GM12878 (cell line): ENCODE measurements around the gene DNMBP. TPM values are rescaled to one million over a fixed set of nuclear protein-coding genes. Genes with fewer than 3 reads are reported as not detected.

ENCODE experiments used
- SPI1 ChIP-seq: IDR thresholded peaks from 2 replicates; pipeline ENCODE4 v1.6.1; 2011; ENCODE audit warnings: low read depth, mild to moderate bottlenecking, low read length, moderate library complexity, borderline replicate concordance; ENCODE audit not compliant: insufficient read depth
- SUPT20H ChIP-seq: IDR thresholded peaks from 2 replicates; pipeline ENCODE4 v1.6.1; 2011; ENCODE audit warnings: low read depth, mild to moderate bottlenecking, low read length, moderate library complexity, borderline replicate concordance; ENCODE audit not compliant: control insufficient read depth
- ZNF24 ChIP-seq: fragments of 450-650 bp; IDR thresholded peaks from 2 replicates; pipeline ENCODE4 v1.6.1; 2017; ENCODE audit warnings: antibody characterized with exemption, mild to moderate bottlenecking
- polyA plus RNA-seq, 11 experiments: library from polyadenylated mRNA; depleted of rRNA in 4 of 11; unstranded in 6 of 11; stranded (reverse) in 5 of 11; fragments of >200 nt; fragmentation: Nextera tagmentation in 4 of 11; fragmentation: Illumina TruSeq in 1 of 11; extraction: Ambion mirVana in 4 of 11; extraction: Trizol in 1 of 11; gene quantifications; 1 replicate in 1 of 11; 2 replicates in 10 of 11; pipeline versions ENCODE4 v1.2.1 to v1.2.3, GENCODE V29; 2011 to 2016; ENCODE audit warnings: inconsistent platforms in 2 of 11, missing spikeins in 2 of 11, low read depth in 1 of 11
- total RNA-seq, 4 experiments: library from RNA; depleted of rRNA in 3 of 4; stranded (reverse); fragments of >200 nt in 3 of 4; fragmentation: Illumina TruSeq in 1 of 4; extraction: Trizol in 1 of 4; gene quantifications; 2 replicates each; pipeline versions ENCODE4 v1.2.1 to v1.2.3, GENCODE V29; 2013 to 2021
- TF ChIP-seq, protein P1 (sequence below): fragments of 450-650 bp; IDR thresholded peaks from 2 replicates; pipeline ENCODE4 v1.6.1; 2018; ENCODE audit warnings: mild to moderate bottlenecking, low read depth, moderate library complexity; ENCODE audit not compliant: partially characterized antibody
- TF ChIP-seq, protein P2 (sequence below): fragments of 450-650 bp; formaldehyde crosslinking; IDR thresholded peaks from 2 replicates; pipeline ENCODE4 v1.4.0; 2020; ENCODE audit warnings: mild to moderate bottlenecking, moderate library complexity
- TF ChIP-seq, protein P3 (sequence below): fragments of 450-650 bp; IDR thresholded peaks from 2 replicates; pipeline ENCODE4 v1.6.1; 2017; ENCODE audit warnings: antibody characterized with exemption, mild to moderate bottlenecking, moderate library complexity

The DNMBP gene
- total and polyA plus RNA-seq, 10 of the 15 experiments (the other 5 are each of a cell fraction or from before 2014, with no cell fraction given): 7.1 to 45.0 (median 22.0) TPM

DNA sequence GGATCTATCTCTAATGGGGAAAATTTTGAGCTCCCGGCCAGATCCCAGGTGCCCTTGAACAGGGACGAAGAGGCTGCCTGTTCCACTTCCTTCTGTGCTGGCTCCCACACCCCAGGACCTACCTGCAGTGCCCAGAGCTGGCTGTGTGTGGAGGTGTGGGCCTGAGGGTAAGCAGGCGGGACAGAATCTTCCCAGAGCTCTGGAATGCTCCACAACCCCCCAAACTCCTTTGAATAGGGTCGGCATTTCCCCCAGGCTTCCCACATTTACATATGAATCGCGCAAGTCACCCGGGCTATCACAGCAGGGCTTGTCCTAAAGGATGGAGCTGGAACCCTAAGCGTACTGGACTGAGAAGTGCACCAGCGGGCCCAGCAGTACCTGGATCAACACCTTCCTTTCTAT, 95.9 kb downstream of the DNMBP start (continued):
- TF ChIP-seq, protein P1, sequence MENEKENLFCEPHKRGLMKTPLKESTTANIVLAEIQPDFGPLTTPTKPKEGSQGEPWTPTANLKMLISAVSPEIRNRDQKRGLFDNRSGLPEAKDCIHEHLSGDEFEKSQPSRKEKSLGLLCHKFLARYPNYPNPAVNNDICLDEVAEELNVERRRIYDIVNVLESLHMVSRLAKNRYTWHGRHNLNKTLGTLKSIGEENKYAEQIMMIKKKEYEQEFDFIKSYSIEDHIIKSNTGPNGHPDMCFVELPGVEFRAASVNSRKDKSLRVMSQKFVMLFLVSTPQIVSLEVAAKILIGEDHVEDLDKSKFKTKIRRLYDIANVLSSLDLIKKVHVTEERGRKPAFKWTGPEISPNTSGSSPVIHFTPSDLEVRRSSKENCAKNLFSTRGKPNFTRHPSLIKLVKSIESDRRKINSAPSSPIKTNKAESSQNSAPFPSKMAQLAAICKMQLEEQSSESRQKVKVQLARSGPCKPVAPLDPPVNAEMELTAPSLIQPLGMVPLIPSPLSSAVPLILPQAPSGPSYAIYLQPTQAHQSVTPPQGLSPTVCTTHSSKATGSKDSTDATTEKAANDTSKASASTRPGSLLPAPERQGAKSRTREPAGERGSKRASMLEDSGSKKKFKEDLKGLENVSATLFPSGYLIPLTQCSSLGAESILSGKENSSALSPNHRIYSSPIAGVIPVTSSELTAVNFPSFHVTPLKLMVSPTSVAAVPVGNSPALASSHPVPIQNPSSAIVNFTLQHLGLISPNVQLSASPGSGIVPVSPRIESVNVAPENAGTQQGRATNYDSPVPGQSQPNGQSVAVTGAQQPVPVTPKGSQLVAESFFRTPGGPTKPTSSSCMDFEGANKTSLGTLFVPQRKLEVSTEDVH: no peak
- no peak for TF ChIP-seq SPI1
- no peak for TF ChIP-seq ZNF24
- TF ChIP-seq, protein P2, sequence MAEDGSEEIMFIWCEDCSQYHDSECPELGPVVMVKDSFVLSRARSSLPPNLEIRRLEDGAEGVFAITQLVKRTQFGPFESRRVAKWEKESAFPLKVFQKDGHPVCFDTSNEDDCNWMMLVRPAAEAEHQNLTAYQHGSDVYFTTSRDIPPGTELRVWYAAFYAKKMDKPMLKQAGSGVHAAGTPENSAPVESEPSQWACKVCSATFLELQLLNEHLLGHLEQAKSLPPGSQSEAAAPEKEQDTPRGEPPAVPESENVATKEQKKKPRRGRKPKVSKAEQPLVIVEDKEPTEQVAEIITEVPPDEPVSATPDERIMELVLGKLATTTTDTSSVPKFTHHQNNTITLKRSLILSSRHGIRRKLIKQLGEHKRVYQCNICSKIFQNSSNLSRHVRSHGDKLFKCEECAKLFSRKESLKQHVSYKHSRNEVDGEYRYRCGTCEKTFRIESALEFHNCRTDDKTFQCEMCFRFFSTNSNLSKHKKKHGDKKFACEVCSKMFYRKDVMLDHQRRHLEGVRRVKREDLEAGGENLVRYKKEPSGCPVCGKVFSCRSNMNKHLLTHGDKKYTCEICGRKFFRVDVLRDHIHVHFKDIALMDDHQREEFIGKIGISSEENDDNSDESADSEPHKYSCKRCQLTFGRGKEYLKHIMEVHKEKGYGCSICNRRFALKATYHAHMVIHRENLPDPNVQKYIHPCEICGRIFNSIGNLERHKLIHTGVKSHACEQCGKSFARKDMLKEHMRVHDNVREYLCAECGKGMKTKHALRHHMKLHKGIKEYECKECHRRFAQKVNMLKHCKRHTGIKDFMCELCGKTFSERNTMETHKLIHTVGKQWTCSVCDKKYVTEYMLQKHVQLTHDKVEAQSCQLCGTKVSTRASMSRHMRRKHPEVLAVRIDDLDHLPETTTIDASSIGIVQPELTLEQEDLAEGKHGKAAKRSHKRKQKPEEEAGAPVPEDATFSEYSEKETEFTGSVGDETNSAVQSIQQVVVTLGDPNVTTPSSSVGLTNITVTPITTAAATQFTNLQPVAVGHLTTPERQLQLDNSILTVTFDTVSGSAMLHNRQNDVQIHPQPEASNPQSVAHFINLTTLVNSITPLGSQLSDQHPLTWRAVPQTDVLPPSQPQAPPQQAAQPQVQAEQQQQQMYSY (CRISPR knock-in tag): no peak
- TF ChIP-seq, protein P3, sequence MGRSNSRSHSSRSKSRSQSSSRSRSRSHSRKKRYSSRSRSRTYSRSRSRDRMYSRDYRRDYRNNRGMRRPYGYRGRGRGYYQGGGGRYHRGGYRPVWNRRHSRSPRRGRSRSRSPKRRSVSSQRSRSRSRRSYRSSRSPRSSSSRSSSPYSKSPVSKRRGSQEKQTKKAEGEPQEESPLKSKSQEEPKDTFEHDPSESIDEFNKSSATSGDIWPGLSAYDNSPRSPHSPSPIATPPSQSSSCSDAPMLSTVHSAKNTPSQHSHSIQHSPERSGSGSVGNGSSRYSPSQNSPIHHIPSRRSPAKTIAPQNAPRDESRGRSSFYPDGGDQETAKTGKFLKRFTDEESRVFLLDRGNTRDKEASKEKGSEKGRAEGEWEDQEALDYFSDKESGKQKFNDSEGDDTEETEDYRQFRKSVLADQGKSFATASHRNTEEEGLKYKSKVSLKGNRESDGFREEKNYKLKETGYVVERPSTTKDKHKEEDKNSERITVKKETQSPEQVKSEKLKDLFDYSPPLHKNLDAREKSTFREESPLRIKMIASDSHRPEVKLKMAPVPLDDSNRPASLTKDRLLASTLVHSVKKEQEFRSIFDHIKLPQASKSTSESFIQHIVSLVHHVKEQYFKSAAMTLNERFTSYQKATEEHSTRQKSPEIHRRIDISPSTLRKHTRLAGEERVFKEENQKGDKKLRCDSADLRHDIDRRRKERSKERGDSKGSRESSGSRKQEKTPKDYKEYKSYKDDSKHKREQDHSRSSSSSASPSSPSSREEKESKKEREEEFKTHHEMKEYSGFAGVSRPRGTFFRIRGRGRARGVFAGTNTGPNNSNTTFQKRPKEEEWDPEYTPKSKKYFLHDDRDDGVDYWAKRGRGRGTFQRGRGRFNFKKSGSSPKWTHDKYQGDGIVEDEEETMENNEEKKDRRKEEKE: no peak
- no peak for TF ChIP-seq SUPT20H
